HepG2 (cell line): ENCODE data around the gene KLHDC4. TPM values are rescaled to one million over a fixed set of nuclear protein-coding genes. Genes with fewer than 3 reads are reported as not detected.

Experiments
- BHLHE40 ChIP-seq: IDR thresholded peaks from 2 replicates; pipeline ENCODE4 v1.6.1; 2011; ENCODE audit warnings: low read length, improper control_type of control experiment
- GATAD2A ChIP-seq: IDR thresholded peaks from 2 replicates; pipeline ENCODE4 v1.6.1; 2016
- IKZF1 ChIP-seq: fragments of 450-650 bp; IDR thresholded peaks from 2 replicates; pipeline ENCODE4 v1.7.1; 2016
- MED8 ChIP-seq: sonication (generic); formaldehyde crosslinking; IDR thresholded peaks from 2 replicates; pipeline ENCODE4 v1.8.1; 2023; ENCODE audit warnings: mild to moderate bottlenecking, missing genetic modification reagents; ENCODE audit not compliant: insufficient replicate concordance
- PAF1 ChIP-seq: IDR thresholded peaks from 2 replicates; pipeline ENCODE4 v1.6.1; 2016; ENCODE audit warnings: missing genetic modification reagents, missing compliant biosample characterization
- RCOR2 ChIP-seq: IDR thresholded peaks from 2 replicates; pipeline ENCODE4 v1.6.1; 2016; ENCODE audit warnings: missing biosample characterization, missing genetic modification reagents
- SIX4 ChIP-seq: sonication (generic); formaldehyde crosslinking; IDR thresholded peaks from 2 replicates; pipeline ENCODE4 v1.4.0; 2020; ENCODE audit warnings: missing genetic modification reagents
- SRY ChIP-seq: sonication (generic); formaldehyde crosslinking; IDR thresholded peaks from 2 replicates; pipeline ENCODE4 v1.8.0; 2022; ENCODE audit warnings: mild to moderate bottlenecking, missing genetic modification reagents
- STAT5B ChIP-seq: sonication (generic); formaldehyde crosslinking; IDR thresholded peaks from 2 replicates; pipeline ENCODE4 v1.4.0; 2020; ENCODE audit warnings: missing genetic modification reagents
- TBL1XR1 ChIP-seq: fragments of 150-350 bp; IDR thresholded peaks from 2 replicates; pipeline ENCODE4 v1.6.1; 2014; ENCODE audit warnings: borderline replicate concordance, low read length; ENCODE audit not compliant: partially characterized antibody
- TBP ChIP-seq: sonication (generic); formaldehyde crosslinking; IDR thresholded peaks from 2 replicates; pipeline ENCODE4 v1.5.0; 2020; ENCODE audit warnings: missing genetic modification reagents
- U2AF2 ChIP-seq: fragments of 200-400 bp; formaldehyde crosslinking; IDR thresholded peaks from 2 replicates; pipeline ENCODE4 v1.6.1; 2017; ENCODE audit warnings: low read depth, mild to moderate bottlenecking, low read length
- ZNF10 ChIP-seq: sonication (generic); formaldehyde crosslinking; IDR thresholded peaks from 2 replicates; pipeline ENCODE4 v1.4.0; 2020; ENCODE audit warnings: mild to moderate bottlenecking, low read depth, missing genetic modification reagents, borderline replicate concordance
- ZNF143 ChIP-seq: sonication (generic); formaldehyde crosslinking; IDR thresholded peaks from 2 replicates; pipeline ENCODE4 v1.4.0; 2020; ENCODE audit warnings: missing genetic modification reagents
- ZNF207 ChIP-seq: fragments of 450-650 bp; IDR thresholded peaks from 2 replicates; pipeline ENCODE4 v1.6.1; 2016; ENCODE audit warnings: antibody characterized with exemption, borderline replicate concordance
- polyA plus RNA-seq, 8 experiments: library from polyadenylated mRNA; depleted of rRNA in 3 of 8; stranded (reverse) in 7 of 8; unstranded in 1 of 8; fragments of >200 nt; fragmentation: Illumina TruSeq in 4 of 8; extraction: Trizol in 4 of 8; gene quantifications; 2 replicates each; pipeline versions ENCODE4 v1.2.1 to v1.2.3, GENCODE V29; 2011 to 2016; ENCODE audit warnings: low read depth in 4 of 8, missing spikeins in 1 of 8, mixed read lengths in 1 of 8; ENCODE audit not compliant: insufficient read depth in 1 of 8
- total RNA-seq, 5 experiments: library from RNA; depleted of rRNA; stranded (reverse); fragments of >200 nt; fragmentation: Illumina TruSeq; extraction: Trizol; gene quantifications; 2 replicates each; pipeline ENCODE4 v1.2.3, GENCODE V29; 2016; ENCODE audit warnings: low read depth in 1 of 5
- TF ChIP-seq, protein P1 (sequence below): sonication (generic); formaldehyde crosslinking; IDR thresholded peaks from 2 replicates; pipeline ENCODE4 v1.8.0; 2022; ENCODE audit warnings: mild to moderate bottlenecking, missing genetic modification reagents, moderate library complexity
- TF ChIP-seq, protein P2 (sequence below): sonication (generic); formaldehyde crosslinking; IDR thresholded peaks from 2 replicates; pipeline ENCODE4 v1.9.0; 2021; ENCODE audit warnings: mild to moderate bottlenecking, missing genetic modification reagents

The KLHDC4 gene
- total and polyA plus RNA-seq, 2 of the 13 experiments (the other 11 are each of a cell fraction or from before 2014, with no cell fraction given) = 18.7 to 31.8 TPM

DNA sequence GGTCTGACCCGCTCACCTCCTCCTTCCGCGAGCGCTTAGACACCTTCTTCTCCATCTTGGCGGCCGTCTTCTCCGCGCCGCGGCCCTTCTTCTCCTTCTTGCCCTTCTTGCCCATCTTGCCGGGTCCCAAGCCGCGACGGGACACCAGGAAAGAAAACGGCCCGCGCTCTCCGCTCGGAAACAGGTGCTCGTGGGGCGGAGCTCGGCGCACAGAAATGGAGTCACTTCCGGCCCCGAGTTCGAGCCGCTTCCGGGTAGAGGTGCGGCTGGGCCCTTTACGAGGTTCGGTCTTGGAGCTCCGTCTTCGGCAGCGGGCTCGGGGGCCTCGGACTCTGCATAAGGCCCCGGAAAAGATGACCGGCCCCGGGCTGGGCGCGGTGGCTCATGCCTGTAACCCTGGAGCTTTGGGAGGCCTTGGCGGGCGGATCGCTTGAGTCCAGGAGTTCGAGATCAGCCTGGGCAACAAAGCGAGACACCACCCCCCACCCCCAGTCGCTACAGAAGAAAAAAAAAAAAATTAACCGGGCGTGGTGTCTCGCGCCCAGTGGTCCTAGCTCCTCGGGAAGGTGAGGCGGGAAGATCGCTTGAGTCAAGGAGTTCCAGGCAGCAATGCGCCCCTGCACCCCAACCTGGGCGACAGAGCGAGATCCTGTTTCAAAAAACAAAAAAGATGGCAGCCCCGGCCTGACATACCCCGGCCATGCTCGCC lies at the start of gene KLHDC4 (continued):
- no peak for TF ChIP-seq ZNF10 (CRISPR knock-in tag)
- TF ChIP-seq TBL1XR1 = no peak
- TF ChIP-seq GATAD2A (CRISPR knock-in tag) = peak; percentile 46
- no peak for TF ChIP-seq ZNF207
- TF ChIP-seq SRY (CRISPR knock-in tag) = 0 out of 2 replicates have a peak, but pooled peaks have one; percentile 80
- TF ChIP-seq PAF1 = no peak
- TF ChIP-seq, protein P1, sequence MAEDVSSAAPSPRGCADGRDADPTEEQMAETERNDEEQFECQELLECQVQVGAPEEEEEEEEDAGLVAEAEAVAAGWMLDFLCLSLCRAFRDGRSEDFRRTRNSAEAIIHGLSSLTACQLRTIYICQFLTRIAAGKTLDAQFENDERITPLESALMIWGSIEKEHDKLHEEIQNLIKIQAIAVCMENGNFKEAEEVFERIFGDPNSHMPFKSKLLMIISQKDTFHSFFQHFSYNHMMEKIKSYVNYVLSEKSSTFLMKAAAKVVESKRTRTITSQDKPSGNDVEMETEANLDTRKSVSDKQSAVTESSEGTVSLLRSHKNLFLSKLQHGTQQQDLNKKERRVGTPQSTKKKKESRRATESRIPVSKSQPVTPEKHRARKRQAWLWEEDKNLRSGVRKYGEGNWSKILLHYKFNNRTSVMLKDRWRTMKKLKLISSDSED (CRISPR knock-in tag) = no peak
- TF ChIP-seq RCOR2 (CRISPR knock-in tag) = no peak
- TF ChIP-seq TBP (CRISPR knock-in tag) = peak; percentile 73; the same call in 1 of the 2 replicates
- peak; percentile 31; the same call in 1 of the 2 replicates for TF ChIP-seq U2AF2
- peak; percentile 60; the same call in 1 of the 2 replicates for TF ChIP-seq STAT5B (CRISPR knock-in tag)
- TF ChIP-seq SIX4 (CRISPR knock-in tag) = peak; percentile 61; the same call in 1 of the 2 replicates
- 0 out of 2 replicates have a peak, but pooled peaks have one; percentile 2 for TF ChIP-seq BHLHE40
- peak; percentile 49 for TF ChIP-seq ZNF143 (CRISPR knock-in tag)
- TF ChIP-seq IKZF1 = no peak
- peak; percentile 86 for TF ChIP-seq MED8 (CRISPR knock-in tag)
- TF ChIP-seq, protein P2, sequence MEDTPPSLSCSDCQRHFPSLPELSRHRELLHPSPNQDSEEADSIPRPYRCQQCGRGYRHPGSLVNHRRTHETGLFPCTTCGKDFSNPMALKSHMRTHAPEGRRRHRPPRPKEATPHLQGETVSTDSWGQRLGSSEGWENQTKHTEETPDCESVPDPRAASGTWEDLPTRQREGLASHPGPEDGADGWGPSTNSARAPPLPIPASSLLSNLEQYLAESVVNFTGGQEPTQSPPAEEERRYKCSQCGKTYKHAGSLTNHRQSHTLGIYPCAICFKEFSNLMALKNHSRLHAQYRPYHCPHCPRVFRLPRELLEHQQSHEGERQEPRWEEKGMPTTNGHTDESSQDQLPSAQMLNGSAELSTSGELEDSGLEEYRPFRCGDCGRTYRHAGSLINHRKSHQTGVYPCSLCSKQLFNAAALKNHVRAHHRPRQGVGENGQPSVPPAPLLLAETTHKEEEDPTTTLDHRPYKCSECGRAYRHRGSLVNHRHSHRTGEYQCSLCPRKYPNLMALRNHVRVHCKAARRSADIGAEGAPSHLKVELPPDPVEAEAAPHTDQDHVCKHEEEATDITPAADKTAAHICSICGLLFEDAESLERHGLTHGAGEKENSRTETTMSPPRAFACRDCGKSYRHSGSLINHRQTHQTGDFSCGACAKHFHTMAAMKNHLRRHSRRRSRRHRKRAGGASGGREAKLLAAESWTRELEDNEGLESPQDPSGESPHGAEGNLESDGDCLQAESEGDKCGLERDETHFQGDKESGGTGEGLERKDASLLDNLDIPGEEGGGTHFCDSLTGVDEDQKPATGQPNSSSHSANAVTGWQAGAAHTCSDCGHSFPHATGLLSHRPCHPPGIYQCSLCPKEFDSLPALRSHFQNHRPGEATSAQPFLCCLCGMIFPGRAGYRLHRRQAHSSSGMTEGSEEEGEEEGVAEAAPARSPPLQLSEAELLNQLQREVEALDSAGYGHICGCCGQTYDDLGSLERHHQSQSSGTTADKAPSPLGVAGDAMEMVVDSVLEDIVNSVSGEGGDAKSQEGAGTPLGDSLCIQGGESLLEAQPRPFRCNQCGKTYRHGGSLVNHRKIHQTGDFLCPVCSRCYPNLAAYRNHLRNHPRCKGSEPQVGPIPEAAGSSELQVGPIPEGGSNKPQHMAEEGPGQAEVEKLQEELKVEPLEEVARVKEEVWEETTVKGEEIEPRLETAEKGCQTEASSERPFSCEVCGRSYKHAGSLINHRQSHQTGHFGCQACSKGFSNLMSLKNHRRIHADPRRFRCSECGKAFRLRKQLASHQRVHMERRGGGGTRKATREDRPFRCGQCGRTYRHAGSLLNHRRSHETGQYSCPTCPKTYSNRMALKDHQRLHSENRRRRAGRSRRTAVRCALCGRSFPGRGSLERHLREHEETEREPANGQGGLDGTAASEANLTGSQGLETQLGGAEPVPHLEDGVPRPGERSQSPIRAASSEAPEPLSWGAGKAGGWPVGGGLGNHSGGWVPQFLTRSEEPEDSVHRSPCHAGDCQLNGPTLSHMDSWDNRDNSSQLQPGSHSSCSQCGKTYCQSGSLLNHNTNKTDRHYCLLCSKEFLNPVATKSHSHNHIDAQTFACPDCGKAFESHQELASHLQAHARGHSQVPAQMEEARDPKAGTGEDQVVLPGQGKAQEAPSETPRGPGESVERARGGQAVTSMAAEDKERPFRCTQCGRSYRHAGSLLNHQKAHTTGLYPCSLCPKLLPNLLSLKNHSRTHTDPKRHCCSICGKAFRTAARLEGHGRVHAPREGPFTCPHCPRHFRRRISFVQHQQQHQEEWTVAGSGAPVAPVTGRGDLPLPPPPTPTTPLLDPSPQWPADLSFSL (CRISPR knock-in tag) = no peak
